HepG2 (cell line): ENCODE results near the gene ORC6. TPM values are rescaled to one million over a fixed set of nuclear protein-coding genes. Genes with fewer than 3 reads are reported as not detected.

Experiments
- ELF3 ChIP-seq: IDR thresholded peaks from 2 replicates; pipeline ENCODE4 v1.6.1; 2016; ENCODE audit warnings: missing genetic modification reagents, missing compliant biosample characterization
- GABPA ChIP-seq, 2 experiments: IDR thresholded peaks; 2 replicates each; pipeline ENCODE4 v1.6.1; 2011 to 2016; ENCODE audit warnings: low read depth in 2 of 2, low read length in 1 of 2, missing biosample characterization in 1 of 2, missing genetic modification characterization in 1 of 2
- HNRNPL ChIP-seq: fragments of 200-400 bp; formaldehyde crosslinking; IDR thresholded peaks from 2 replicates; pipeline ENCODE4 v1.6.1; 2017; ENCODE audit warnings: mild to moderate bottlenecking, low read depth, low read length
- KDM2A ChIP-seq: sonication (generic); formaldehyde crosslinking; IDR thresholded peaks from 2 replicates; pipeline ENCODE4 v1.4.0; 2020; ENCODE audit warnings: low read depth, missing genetic modification reagents, borderline replicate concordance
- MAFF ChIP-seq: IDR thresholded peaks from 2 replicates; pipeline ENCODE4 v1.6.1; 2011; ENCODE audit warnings: low read depth, low read length, improper control_type of control experiment
- MAZ ChIP-seq, 2 experiments: sonication (generic) in 1 of 2; formaldehyde crosslinking in 1 of 2; IDR thresholded peaks; 2 replicates each; pipeline versions ENCODE4 v1.5.0 to v1.6.1; 2012 to 2020; ENCODE audit warnings: low read depth in 2 of 2, mild to moderate bottlenecking in 2 of 2, borderline replicate concordance in 1 of 2, improper control_type of control experiment in 1 of 2, low read length in 1 of 2, missing genetic modification reagents in 1 of 2, moderate library complexity in 1 of 2
- PHF5A ChIP-seq: IDR thresholded peaks from one replicate; pipeline ENCODE4 v1.6.1; 2018; ENCODE audit warnings: low read depth, missing genetic modification reagents; ENCODE audit not compliant: unreplicated experiment
- SALL2 ChIP-seq: sonication (generic); formaldehyde crosslinking; IDR thresholded peaks from 2 replicates; pipeline ENCODE4 v1.8.1; 2023; ENCODE audit warnings: mild to moderate bottlenecking, missing genetic modification reagents, inconsistent platforms
- SOX13 ChIP-seq, 3 experiments: fragments of 450-650 bp in 1 of 3; sonication (generic) in 1 of 3; formaldehyde crosslinking in 1 of 3; IDR thresholded peaks in 2 of 3; conservative IDR thresholded peaks in 1 of 3; 2 replicates each; pipeline versions ENCODE4 v1.5.0 to v1.6.1; 2016 to 2020; ENCODE audit warnings: antibody characterized with exemption in 1 of 3, mild to moderate bottlenecking in 1 of 3, missing compliant biosample characterization in 1 of 3, missing genetic modification reagents in 1 of 3, moderate library complexity in 1 of 3
- TAF15 ChIP-seq: fragments of 200-400 bp; formaldehyde crosslinking; IDR thresholded peaks from one replicate; pipeline ENCODE4 v1.6.1; 2018; ENCODE audit warnings: mild to moderate bottlenecking, low read depth, low read length; ENCODE audit not compliant: poor library complexity, severe bottlenecking
- ZBTB42 ChIP-seq: sonication (generic); formaldehyde crosslinking; IDR thresholded peaks from 2 replicates; pipeline ENCODE4 v1.5.0; 2020; ENCODE audit warnings: mild to moderate bottlenecking, missing genetic modification reagents
- ZC3H4 ChIP-seq: sonication (generic); formaldehyde crosslinking; IDR thresholded peaks from 2 replicates; pipeline ENCODE4 v1.4.0; 2020; ENCODE audit warnings: missing genetic modification reagents, borderline replicate concordance
- ZFP41 ChIP-seq: sonication (generic); formaldehyde crosslinking; IDR thresholded peaks from 2 replicates; pipeline ENCODE4 v1.4.0; 2020; ENCODE audit warnings: mild to moderate bottlenecking, missing genetic modification reagents, borderline replicate concordance
- ZNF264 ChIP-seq: sonication (generic); formaldehyde crosslinking; IDR thresholded peaks from 2 replicates; pipeline ENCODE4 v1.4.0; 2020; ENCODE audit warnings: missing genetic modification reagents
- ZNF274 ChIP-seq: sonication (generic); formaldehyde crosslinking; IDR thresholded peaks from 2 replicates; pipeline ENCODE4 v1.5.1; 2020; ENCODE audit warnings: mild to moderate bottlenecking, missing genetic modification reagents
- ZNF33B ChIP-seq: sonication (generic); formaldehyde crosslinking; IDR thresholded peaks from 2 replicates; pipeline ENCODE4 v1.5.1; 2020; ENCODE audit warnings: mild to moderate bottlenecking, missing genetic modification reagents
- ZNF629 ChIP-seq: sonication (generic); formaldehyde crosslinking; conservative IDR thresholded peaks from 2 replicates; pipeline ENCODE4 v1.5.0; 2020; ENCODE audit warnings: missing genetic modification reagents
- ZNF709 ChIP-seq: sonication (generic); formaldehyde crosslinking; IDR thresholded peaks from 2 replicates; pipeline ENCODE4 v1.5.0; 2020; ENCODE audit warnings: mild to moderate bottlenecking, missing genetic modification reagents
- ZNF772 ChIP-seq: sonication (generic); formaldehyde crosslinking; IDR thresholded peaks from 2 replicates; pipeline ENCODE4 v1.5.0; 2020; ENCODE audit warnings: mild to moderate bottlenecking, missing genetic modification reagents
- polyA plus RNA-seq, 8 experiments: library from polyadenylated mRNA; depleted of rRNA in 3 of 8; stranded (reverse) in 7 of 8; unstranded in 1 of 8; fragments of >200 nt; fragmentation: Illumina TruSeq in 4 of 8; extraction: Trizol in 4 of 8; gene quantifications; 2 replicates each; pipeline versions ENCODE4 v1.2.1 to v1.2.3, GENCODE V29; 2011 to 2016; ENCODE audit warnings: low read depth in 4 of 8, missing spikeins in 1 of 8, mixed read lengths in 1 of 8; ENCODE audit not compliant: insufficient read depth in 1 of 8
- total RNA-seq, 5 experiments: library from RNA; depleted of rRNA; stranded (reverse); fragments of >200 nt; fragmentation: Illumina TruSeq; extraction: Trizol; gene quantifications; 2 replicates each; pipeline ENCODE4 v1.2.3, GENCODE V29; 2016; ENCODE audit warnings: low read depth in 1 of 5
- TF ChIP-seq, protein P1 (sequence below): sonication (generic); formaldehyde crosslinking; IDR thresholded peaks from 2 replicates; pipeline ENCODE4 v1.4.0; 2020; ENCODE audit warnings: mild to moderate bottlenecking, missing genetic modification reagents
- TF ChIP-seq, protein P2 (sequence below): sonication (generic); formaldehyde crosslinking; IDR thresholded peaks from 2 replicates; pipeline ENCODE4 v1.4.0; 2020; ENCODE audit warnings: missing genetic modification reagents
- TF ChIP-seq, protein P3 (sequence below): IDR thresholded peaks from 2 replicates; pipeline ENCODE4 v1.6.1; 2018; ENCODE audit warnings: missing genetic modification reagents, mild to moderate bottlenecking, missing compliant biosample characterization
- TF ChIP-seq, protein P4 (sequence below): IDR thresholded peaks from 2 replicates; pipeline ENCODE4 v1.6.1; 2016; ENCODE audit warnings: mild to moderate bottlenecking, missing biosample characterization, missing genetic modification reagents

Gene ORC6
- total and polyA plus RNA-seq, 2 of the 13 experiments (the other 11 are each of a cell fraction or from before 2014, with no cell fraction given), result 34.2 to 69.8 TPM

DNA sequence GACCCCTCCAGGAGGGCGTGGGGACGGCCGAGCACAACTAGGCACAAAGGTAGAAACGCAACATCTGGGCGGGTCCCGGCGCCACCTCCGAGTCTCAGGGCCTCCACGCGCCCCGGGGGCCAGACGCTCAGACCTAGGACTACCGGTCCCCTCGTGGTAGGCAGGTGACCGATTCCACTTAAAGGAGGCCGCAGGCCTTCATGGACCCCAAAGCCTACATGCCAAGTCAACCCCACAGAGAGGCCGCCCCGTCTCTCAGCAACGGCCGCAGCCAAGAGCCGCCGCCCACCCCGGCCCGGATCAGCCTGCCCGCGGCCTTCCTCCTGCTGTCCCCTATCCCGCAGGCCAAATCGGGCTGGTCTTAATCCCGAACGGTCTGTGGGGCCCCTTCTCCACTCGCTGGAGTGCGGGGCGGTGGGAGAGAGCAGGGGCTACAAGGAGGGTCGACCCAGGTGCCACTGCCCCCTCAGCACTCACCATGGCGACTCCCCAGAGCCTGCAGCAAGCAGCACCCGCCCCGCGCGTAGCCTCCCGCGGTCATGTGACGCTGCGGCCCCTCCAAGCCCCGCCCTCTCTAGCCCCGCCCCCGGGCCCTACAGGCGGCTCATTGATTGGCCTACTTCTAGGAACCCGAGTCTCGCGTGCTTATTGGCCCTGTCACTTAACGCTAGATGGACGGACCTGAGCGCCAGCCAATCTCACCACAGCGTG lies 650 bp upstream of the ORC6 start, which contains the start of gene VPS35 (continued):
- TF ChIP-seq GABPA (IDR thresholded peaks at IDR 0.05; ENCODE audit: low read depth, low read length) (no peak), GABPA (CRISPR knock-in tag; IDR thresholded peaks at IDR 0.05; ENCODE audit: low read depth) (no peak), ZNF264 (CRISPR knock-in tag) (peak; percentile 92), ZNF629 (CRISPR knock-in tag) (peak; percentile 41), ZBTB42 (CRISPR knock-in tag) (peak; percentile 93), KDM2A (peak; percentile 73; the same call in 1 of the 2 replicates), MAZ (IDR thresholded peaks at IDR 0.05; ENCODE audit: borderline replicate concordance, low read depth, low read length) (peak; percentile 86; the same call in 1 of the 2 replicates), MAZ (CRISPR knock-in tag; IDR thresholded peaks at IDR 0.05; ENCODE audit: low read depth) (peak; percentile 96), ZC3H4 (CRISPR knock-in tag) (no peak), ZNF772 (CRISPR knock-in tag) (peak; percentile 66; the same call in 1 of the 2 replicates), ZNF274 (CRISPR knock-in tag) (peak; percentile 66; the same call in 1 of the 2 replicates), TAF15 (peak; percentile 30), SOX13 (IDR thresholded peaks at IDR 0.05) (no peak), SOX13 (CRISPR knock-in tag; conservative IDR thresholded peaks at IDR 0.05 in 1 of 2, IDR thresholded peaks at IDR 0.05 in 1 of 2) (peak in 1 of 2 experiments; percentile 33; a peak in 1 of 4 replicates), ZNF33B (no peak; the same call in 1 of the 2 replicates), PHF5A (CRISPR knock-in tag) (no peak), SALL2 (CRISPR knock-in tag) (peak; percentile 88), HNRNPL (peak; percentile 67; the same call in 1 of the 2 replicates), ZFP41 (CRISPR knock-in tag) (peak; percentile 89), ZNF709 (CRISPR knock-in tag) (peak; percentile 88), MAFF (no peak), ELF3 (CRISPR knock-in tag) (peak; percentile 25)
- TF ChIP-seq, protein P1, sequence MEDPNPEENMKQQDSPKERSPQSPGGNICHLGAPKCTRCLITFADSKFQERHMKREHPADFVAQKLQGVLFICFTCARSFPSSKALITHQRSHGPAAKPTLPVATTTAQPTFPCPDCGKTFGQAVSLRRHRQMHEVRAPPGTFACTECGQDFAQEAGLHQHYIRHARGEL (CRISPR knock-in tag), result 0 out of 2 replicates have a peak, but pooled peaks have one; percentile 55
- TF ChIP-seq, protein P2, sequence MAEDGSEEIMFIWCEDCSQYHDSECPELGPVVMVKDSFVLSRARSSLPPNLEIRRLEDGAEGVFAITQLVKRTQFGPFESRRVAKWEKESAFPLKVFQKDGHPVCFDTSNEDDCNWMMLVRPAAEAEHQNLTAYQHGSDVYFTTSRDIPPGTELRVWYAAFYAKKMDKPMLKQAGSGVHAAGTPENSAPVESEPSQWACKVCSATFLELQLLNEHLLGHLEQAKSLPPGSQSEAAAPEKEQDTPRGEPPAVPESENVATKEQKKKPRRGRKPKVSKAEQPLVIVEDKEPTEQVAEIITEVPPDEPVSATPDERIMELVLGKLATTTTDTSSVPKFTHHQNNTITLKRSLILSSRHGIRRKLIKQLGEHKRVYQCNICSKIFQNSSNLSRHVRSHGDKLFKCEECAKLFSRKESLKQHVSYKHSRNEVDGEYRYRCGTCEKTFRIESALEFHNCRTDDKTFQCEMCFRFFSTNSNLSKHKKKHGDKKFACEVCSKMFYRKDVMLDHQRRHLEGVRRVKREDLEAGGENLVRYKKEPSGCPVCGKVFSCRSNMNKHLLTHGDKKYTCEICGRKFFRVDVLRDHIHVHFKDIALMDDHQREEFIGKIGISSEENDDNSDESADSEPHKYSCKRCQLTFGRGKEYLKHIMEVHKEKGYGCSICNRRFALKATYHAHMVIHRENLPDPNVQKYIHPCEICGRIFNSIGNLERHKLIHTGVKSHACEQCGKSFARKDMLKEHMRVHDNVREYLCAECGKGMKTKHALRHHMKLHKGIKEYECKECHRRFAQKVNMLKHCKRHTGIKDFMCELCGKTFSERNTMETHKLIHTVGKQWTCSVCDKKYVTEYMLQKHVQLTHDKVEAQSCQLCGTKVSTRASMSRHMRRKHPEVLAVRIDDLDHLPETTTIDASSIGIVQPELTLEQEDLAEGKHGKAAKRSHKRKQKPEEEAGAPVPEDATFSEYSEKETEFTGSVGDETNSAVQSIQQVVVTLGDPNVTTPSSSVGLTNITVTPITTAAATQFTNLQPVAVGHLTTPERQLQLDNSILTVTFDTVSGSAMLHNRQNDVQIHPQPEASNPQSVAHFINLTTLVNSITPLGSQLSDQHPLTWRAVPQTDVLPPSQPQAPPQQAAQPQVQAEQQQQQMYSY (CRISPR knock-in tag), result peak; percentile 67; the same call in 1 of the 2 replicates
- TF ChIP-seq, protein P3, sequence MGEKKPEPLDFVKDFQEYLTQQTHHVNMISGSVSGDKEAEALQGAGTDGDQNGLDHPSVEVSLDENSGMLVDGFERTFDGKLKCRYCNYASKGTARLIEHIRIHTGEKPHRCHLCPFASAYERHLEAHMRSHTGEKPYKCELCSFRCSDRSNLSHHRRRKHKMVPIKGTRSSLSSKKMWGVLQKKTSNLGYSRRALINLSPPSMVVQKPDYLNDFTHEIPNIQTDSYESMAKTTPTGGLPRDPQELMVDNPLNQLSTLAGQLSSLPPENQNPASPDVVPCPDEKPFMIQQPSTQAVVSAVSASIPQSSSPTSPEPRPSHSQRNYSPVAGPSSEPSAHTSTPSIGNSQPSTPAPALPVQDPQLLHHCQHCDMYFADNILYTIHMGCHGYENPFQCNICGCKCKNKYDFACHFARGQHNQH (CRISPR knock-in tag), result peak; percentile 77; the same call in 1 of the 2 replicates
- TF ChIP-seq, protein P4, sequence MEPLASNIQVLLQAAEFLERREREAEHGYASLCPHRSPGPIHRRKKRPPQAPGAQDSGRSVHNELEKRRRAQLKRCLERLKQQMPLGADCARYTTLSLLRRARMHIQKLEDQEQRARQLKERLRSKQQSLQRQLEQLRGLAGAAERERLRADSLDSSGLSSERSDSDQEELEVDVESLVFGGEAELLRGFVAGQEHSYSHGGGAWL (CRISPR knock-in tag), result peak; percentile 66; the same call in 1 of the 2 replicates
